Smooth muscle cell of the coronary artery (primary cell): Measurements from ENCODE around the gene RGL4. TPM values are rescaled to one million over a fixed set of nuclear protein-coding genes. Genes with fewer than 3 reads are reported as not detected.

ENCODE experiments used
- total RNA-seq: library from RNA; depleted of rRNA; stranded (reverse); fragments of >200 nt; gene quantifications from 2 replicates; pipeline ENCODE4 v1.2.3, GENCODE V29; 2014; ENCODE audit warnings: low replicate concordance

RGL4 gene, protein sequence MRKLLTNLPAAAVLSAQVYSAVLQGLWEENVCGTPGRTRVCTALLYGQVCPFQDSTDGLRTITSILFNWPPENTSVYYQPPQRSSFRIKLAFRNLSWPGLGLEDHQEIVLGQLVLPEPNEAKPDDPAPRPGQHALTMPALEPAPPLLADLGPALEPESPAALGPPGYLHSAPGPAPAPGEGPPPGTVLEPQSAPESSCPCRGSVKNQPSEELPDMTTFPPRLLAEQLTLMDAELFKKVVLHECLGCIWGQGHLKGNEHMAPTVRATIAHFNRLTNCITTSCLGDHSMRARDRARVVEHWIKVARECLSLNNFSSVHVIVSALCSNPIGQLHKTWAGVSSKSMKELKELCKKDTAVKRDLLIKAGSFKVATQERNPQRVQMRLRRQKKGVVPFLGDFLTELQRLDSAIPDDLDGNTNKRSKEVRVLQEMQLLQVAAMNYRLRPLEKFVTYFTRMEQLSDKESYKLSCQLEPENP
- not detected in 2 replicates for total RNA-seq

DNA sequence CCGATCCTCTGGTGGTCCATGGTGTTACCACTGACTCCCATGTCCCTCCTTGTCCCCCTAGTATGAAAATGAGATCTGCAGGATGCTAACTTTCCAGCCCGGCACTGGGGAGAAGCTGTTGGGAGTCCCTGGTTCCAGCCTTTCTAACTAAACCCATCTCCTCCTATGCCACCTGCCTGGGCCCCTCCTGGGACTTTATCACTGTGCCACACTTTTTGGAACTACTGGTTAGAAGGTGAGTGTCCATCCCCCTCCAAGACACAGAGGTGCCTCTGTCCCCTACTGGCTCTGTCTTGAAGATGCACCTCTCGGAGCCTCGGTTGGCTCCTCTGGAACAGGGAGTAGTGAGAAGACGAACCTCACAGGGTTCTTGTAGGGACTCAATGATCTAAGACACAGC is at the start of gene RGL4:
Gene RGL4 (plus strand): TSS at position 301 of the 400 bp plus-strand sequence. CDS start 1,018 bp downstream, outside the sequence.

Other genes starting within 250 kb of the RGL4 start
- gene IGLL1, start 110.7 kb upstream of the RGL4 start, total RNA-seq, result not detected in 2 replicates
- gene DRICH1, start 58.7 kb upstream of the RGL4 start, total RNA-seq, result 2.2 TPM in 1 of 2 replicates, not detected in the other
- gene ZNF70, start 60.1 kb downstream of the RGL4 start, total RNA-seq, result 1.4 and 3.5 TPM in 2 replicates
- not detected in 2 replicates for gene VPREB3, start 63.4 kb downstream of the RGL4 start, total RNA-seq
- gene C22orf15, start 72.0 kb downstream of the RGL4 start, total RNA-seq, result 0.38 and 1.8 TPM in 2 replicates
- gene CHCHD10, start 77.0 kb downstream of the RGL4 start, total RNA-seq, result 3.4 and 6.5 TPM in 2 replicates
- gene MMP11, start 81.8 kb downstream of the RGL4 start, total RNA-seq, result 11.0 and 18.5 TPM in 2 replicates
- 18.0 and 21.5 TPM in 2 replicates for gene SMARCB1, start 96.0 kb downstream of the RGL4 start, total RNA-seq
- 0.23 TPM in 1 of 2 replicates, not detected in the other for gene DERL3, start 148.0 kb downstream of the RGL4 start, total RNA-seq
- 7.5 and 8.9 TPM in 2 replicates for gene SLC2A11, start 166.9 kb downstream of the RGL4 start, total RNA-seq
- 300 and 504 TPM in 2 replicates for gene MIF, start 203.4 kb downstream of the RGL4 start, total RNA-seq